Left lung (tissue), 10 donors: Measurements from ENCODE around the gene TRIM66. TPM values are rescaled to one million over a fixed set of nuclear protein-coding genes. Genes with fewer than 3 reads are reported as not detected.

ENCODE experiments used
- ATAC-seq: fragments of 200-7000 bp; cut with Tn5 transposase; one replicate; pipeline ENCODE4 v1.9.1; 2020; ENCODE audit warnings: moderate library complexity
- DNase-seq, 4 donors: peaks; one replicate each; pipeline ENCODE4 v3.0.0-alpha.2; 2013 to 2020
- H3K27ac ChIP-seq, 2 donors: fragments of 200-600 bp; sonication (generic) in 1 of 2; one replicate each; pipeline versions ENCODE4 v1.5.0 to v1.8.0; 2020 to 2021
- H3K27me3 ChIP-seq, 2 donors: fragments of 200-600 bp; sonication (generic) in 1 of 2; one replicate each; pipeline versions ENCODE4 v1.5.0 to v1.8.0; 2020 to 2021
- H3K36me3 ChIP-seq, 2 donors: fragments of 200-600 bp; sonication (generic) in 1 of 2; one replicate each; pipeline versions ENCODE4 v1.5.0 to v1.8.0; 2020 to 2021
- H3K4me1 ChIP-seq, 2 donors: fragments of 200-600 bp; one replicate each; pipeline ENCODE4 v1.8.0; 2021
- H3K4me3 ChIP-seq, 2 donors: fragments of 200-600 bp; sonication (generic) in 1 of 2; one replicate each; pipeline versions ENCODE4 v1.5.0 to v1.8.0; 2020 to 2021; ENCODE audit warnings: mild to moderate bottlenecking in 1 of 2
- H3K9me3 ChIP-seq, 2 donors: fragments of 200-600 bp; sonication (generic) in 1 of 2; one replicate each; pipeline versions ENCODE4 v1.5.0 to v1.8.0; 2020 to 2021
- CTCF ChIP-seq, 2 donors: fragments of 200-600 bp; sonication (generic) in 1 of 2; IDR thresholded peaks; one replicate each; pipeline versions ENCODE4 v1.5.0 to v1.8.0; 2021; ENCODE audit warnings: antibody characterized with exemption in 2 of 2
- intact Hi-C, 2 donors: fragments of 100-400 bp; cut with DNase I; formaldehyde crosslinking; loops; one replicate each; pipeline versions ENCODE4 v1.11.2 to v1.14.2; 2022
- polyA plus RNA-seq, 6 donors: library from polyadenylated mRNA; unstranded; fragments of 120-200 nt; gene quantifications; one replicate each; pipeline ENCODE4 v1.2.1, GENCODE V29; 2013; ENCODE audit not compliant: insufficient read length in 6 of 6
- total RNA-seq, 2 donors: library from RNA; stranded (reverse); fragmentation: NEBNext Ultra II Directional; extraction: Animal tissue kit (Norgen Biotek cat#: 25700); gene quantifications; one replicate each; pipeline ENCODE4 v1.2.1, GENCODE V29; 2021
- donor health status: DM: no; HTN: yes; CAD: no.
- donor health status: DM: no; HTN: no; CAD: no.

The TRIM66 gene
- total and polyA plus RNA-seq, 8 donors, result 6.8 to 14.3 (median 11.9) TPM

- H3K4me1 ChIP-seq, result peaks cover 22 to 60% of the 10 kb centered on the region in 2 donors
- H3K27me3 ChIP-seq, result no peaks in the 10 kb centered on the region
- H3K9me3 ChIP-seq, result no peaks in the 10 kb centered on the region
- peaks cover 0 to 39% of the 10 kb centered on the region in 2 donors for H3K36me3 ChIP-seq
- no peak overlapping the region for H3K4me3 ChIP-seq
- DNase-seq (no peak), ATAC-seq (no peak)
- intact Hi-C loops, result loop anchor here in 1 of 2 donors (5.0 kb wide), 1 partner anchor 181 kb away; no protein-coding TSS in a partner anchor
- H3K27ac ChIP-seq, result no peak overlapping the region
- no peak for TF ChIP-seq CTCF (IDR thresholded peaks at IDR 0.05)
Measured at GRCh38 chr11:8685820-8686219, 3.4 kb upstream of the TRIM66 start.

- no peak for ATAC-seq
- no peak for TF ChIP-seq CTCF (IDR thresholded peaks at IDR 0.05)
- H3K36me3 ChIP-seq, result peaks cover 0 to 39% of the 10 kb centered on the region in 2 donors
- H3K27me3 ChIP-seq, result no peaks in the 10 kb centered on the region
- DNase-seq, result no peak
- peaks cover 22 to 60% of the 10 kb centered on the region in 2 donors for H3K4me1 ChIP-seq
- H3K9me3 ChIP-seq, result no peaks in the 10 kb centered on the region
- H3K27ac ChIP-seq, result peak overlapping the region in 1 of 2 donors; percentile 8
- intact Hi-C loops, result loop anchor here in 1 of 2 donors (5.0 kb wide), 1 partner anchor 182 kb away; no protein-coding TSS in a partner anchor
- peak overlapping the region in 1 of 2 donors; percentile 97 for H3K4me3 ChIP-seq
Measured at GRCh38 chr11:8685306-8685705, 2.8 kb upstream of the TRIM66 start.

GRCh38 chr11:8684600-8685290 is 2.3 kb upstream of the TRIM66 start:
- Histone ChIP-seq H3K27me3 (no peaks in the 10 kb centered on the region), H3K27ac (peak overlapping the region in 1 of 2 donors; percentile 8), H3K4me1 (peaks cover 22 to 59% of the 10 kb centered on the region in 2 donors), H3K4me3 (peak overlapping the region in 1 of 2 donors; percentile 97), H3K36me3 (peaks cover 0 to 39% of the 10 kb centered on the region in 2 donors), H3K9me3 (no peaks in the 10 kb centered on the region)
- intact Hi-C loops, result loop anchor here in 1 of 2 donors (5.0 kb wide), 1 partner anchor 183 kb away; no protein-coding TSS in a partner anchor
- TF ChIP-seq CTCF (IDR thresholded peaks at IDR 0.05), result no peak
- ATAC-seq (no peak), DNase-seq (no peak)

GRCh38 chr11:8683115-8683807 is 796 bp upstream of the TRIM66 start:
- peak overlapping the region; percentile 94 to 98 for H3K27ac ChIP-seq
- intact Hi-C loops, result no loop called here
- no peak for TF ChIP-seq CTCF (IDR thresholded peaks at IDR 0.05)
- peak overlapping the region; percentile 91 to 97 for H3K4me3 ChIP-seq
- no peaks in the 10 kb centered on the region for H3K9me3 ChIP-seq
- peaks cover 0 to 45% of the 10 kb centered on the region in 2 donors for H3K36me3 ChIP-seq
- no peaks in the 10 kb centered on the region for H3K27me3 ChIP-seq
- ATAC-seq (peak; percentile 7), DNase-seq (no peak)
- H3K4me1 ChIP-seq, result peaks cover 20 to 52% of the 10 kb centered on the region in 2 donors

GRCh38 chr11:8681837-8682302 is 595 bp downstream of the TRIM66 start:
- no peak for TF ChIP-seq CTCF (IDR thresholded peaks at IDR 0.05)
- H3K4me3 ChIP-seq, result peak overlapping the region; percentile 91 to 97
- H3K4me1 ChIP-seq, result peaks cover 14 to 38% of the 10 kb centered on the region in 2 donors
- ATAC-seq (no peak), DNase-seq (no peak)
- H3K27me3 ChIP-seq, result no peaks in the 10 kb centered on the region
- H3K27ac ChIP-seq, result peak overlapping the region; percentile 94 to 98
- no peaks in the 10 kb centered on the region for H3K9me3 ChIP-seq
- intact Hi-C loops, result no loop called here
- peaks cover 0 to 39% of the 10 kb centered on the region in 2 donors for H3K36me3 ChIP-seq
